BLaER1 (cell line): Measurements from ENCODE around the gene SYNE1.

ENCODE experiments used
- H3K27ac ChIP-seq: shearing (Covaris generic); formaldehyde crosslinking; 2 replicates; pipeline ENCODE4 v1.8.1; 2022
- H3K27me3 ChIP-seq: shearing (Covaris generic); formaldehyde crosslinking; 2 replicates; pipeline ENCODE4 v1.8.1; 2022
- H3K36me3 ChIP-seq: shearing (Covaris generic); formaldehyde crosslinking; 2 replicates; pipeline ENCODE4 v1.8.1; 2022
- H3K4me1 ChIP-seq: shearing (Covaris generic); formaldehyde crosslinking; 2 replicates; pipeline ENCODE4 v1.8.1; 2022
- H3K4me2 ChIP-seq: shearing (Covaris generic); formaldehyde crosslinking; 2 replicates; pipeline ENCODE4 v1.8.1; 2022
- H3K4me3 ChIP-seq: shearing (Covaris generic); formaldehyde crosslinking; 2 replicates; pipeline ENCODE4 v1.8.1; 2022
- H3K9ac ChIP-seq: shearing (Covaris generic); formaldehyde crosslinking; 2 replicates; pipeline ENCODE4 v1.8.1; 2022
- H3K9me3 ChIP-seq: shearing (Covaris generic); formaldehyde crosslinking; 2 replicates; pipeline ENCODE4 v1.8.1; 2022
- H4K20me1 ChIP-seq: shearing (Covaris generic); formaldehyde crosslinking; 2 replicates; pipeline ENCODE4 v1.8.1; 2022
- Cebpa-rat ChIP-seq: shearing (Covaris generic); IDR thresholded peaks from 2 replicates; pipeline ENCODE4 v1.8.1; 2022

Gene SYNE1

GRCh38 chr6:152313542-152314482, 323.4 kb downstream of the SYNE1 start:
- Histone ChIP-seq H3K4me1 (peaks cover 22% of the 10 kb centered on the region), H3K9me3 (no peaks in the 10 kb centered on the region), H3K4me2 (no peak overlapping the region), H3K9ac (no peak overlapping the region), H3K27ac (no peak overlapping the region), H3K36me3 (no peaks in the 10 kb centered on the region), H3K27me3 (no peaks in the 10 kb centered on the region), H3K4me3 (no peak overlapping the region), H4K20me1 (no peaks in the 10 kb centered on the region)
- TF ChIP-seq Cebpa-rat: no peak

DNA sequence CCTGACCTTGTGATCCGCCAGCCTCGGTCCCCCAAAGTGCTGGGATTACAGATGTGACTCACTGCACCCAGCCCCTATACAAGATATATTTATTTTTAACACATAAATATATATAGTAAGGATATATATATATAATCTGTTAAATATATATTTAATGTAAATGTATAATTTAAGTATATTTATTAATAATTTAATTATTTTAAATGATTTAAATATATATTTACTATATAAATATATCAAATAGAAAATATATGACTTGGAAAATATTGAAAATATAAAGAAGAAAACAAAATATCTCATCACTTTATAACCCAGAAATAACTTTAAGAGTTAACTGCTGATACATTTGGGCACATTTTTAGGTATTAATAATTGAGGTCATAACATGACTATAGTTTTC, 324.7 kb downstream of the SYNE1 start:
- no peaks in the 10 kb centered on the region for H3K9me3 ChIP-seq
- H4K20me1 ChIP-seq: no peaks in the 10 kb centered on the region
- H3K27ac ChIP-seq: no peak overlapping the region
- H3K4me2 ChIP-seq: no peak overlapping the region
- H3K4me3 ChIP-seq: no peak overlapping the region
- H3K9ac ChIP-seq: no peak overlapping the region
- no peak for TF ChIP-seq Cebpa-rat
- no peaks in the 10 kb centered on the region for H3K27me3 ChIP-seq
- H3K4me1 ChIP-seq: peaks cover 22% of the 10 kb centered on the region
- no peaks in the 10 kb centered on the region for H3K36me3 ChIP-seq

GRCh38 chr6:152310371-152310954, 326.7 kb downstream of the SYNE1 start:
- H3K4me2 ChIP-seq: no peak overlapping the region
- no peak overlapping the region for H3K9ac ChIP-seq
- H3K27me3 ChIP-seq: no peaks in the 10 kb centered on the region
- H3K4me1 ChIP-seq: peaks cover 12% of the 10 kb centered on the region
- no peaks in the 10 kb centered on the region for H3K36me3 ChIP-seq
- H3K9me3 ChIP-seq: no peaks in the 10 kb centered on the region
- H4K20me1 ChIP-seq: no peaks in the 10 kb centered on the region
- H3K27ac ChIP-seq: no peak overlapping the region
- no peak for TF ChIP-seq Cebpa-rat
- no peak overlapping the region for H3K4me3 ChIP-seq

GRCh38 chr6:152309648-152310047, 327.5 kb downstream of the SYNE1 start:
- Histone ChIP-seq H3K36me3 (no peaks in the 10 kb centered on the region), H3K4me1 (peaks cover 8% of the 10 kb centered on the region), H3K27me3 (no peaks in the 10 kb centered on the region), H3K9me3 (no peaks in the 10 kb centered on the region), H4K20me1 (no peaks in the 10 kb centered on the region), H3K4me2 (peak overlapping the region; percentile 43), H3K27ac (no peak overlapping the region), H3K9ac (no peak overlapping the region), H3K4me3 (no peak overlapping the region)
- no peak for TF ChIP-seq Cebpa-rat

DNA sequence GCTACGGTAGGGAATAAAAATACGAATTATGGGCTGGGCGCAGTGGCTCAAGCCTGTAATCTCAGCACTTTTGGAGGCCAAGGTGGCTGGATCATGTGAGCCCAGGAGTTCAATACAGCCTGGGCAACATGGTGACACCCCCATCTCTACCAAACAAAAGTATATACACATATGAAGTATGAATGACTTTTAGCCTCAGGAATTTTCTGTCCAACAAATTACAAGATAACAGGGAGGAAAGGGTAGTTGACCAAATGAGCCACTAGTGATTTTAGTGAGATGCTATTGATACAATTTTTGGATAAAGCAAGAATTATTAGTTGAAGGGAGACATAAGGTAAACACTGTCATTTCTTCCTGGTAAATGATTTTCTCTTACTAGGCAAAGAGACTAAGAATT, 328.2 kb downstream of the SYNE1 start:
- no peaks in the 10 kb centered on the region for H3K36me3 ChIP-seq
- H3K4me3 ChIP-seq: no peak overlapping the region
- no peak overlapping the region for H3K4me2 ChIP-seq
- H3K9ac ChIP-seq: no peak overlapping the region
- H4K20me1 ChIP-seq: no peaks in the 10 kb centered on the region
- no peak for TF ChIP-seq Cebpa-rat
- H3K9me3 ChIP-seq: no peaks in the 10 kb centered on the region
- no peaks in the 10 kb centered on the region for H3K27me3 ChIP-seq
- H3K27ac ChIP-seq: no peak overlapping the region
- peaks cover 8% of the 10 kb centered on the region for H3K4me1 ChIP-seq

DNA sequence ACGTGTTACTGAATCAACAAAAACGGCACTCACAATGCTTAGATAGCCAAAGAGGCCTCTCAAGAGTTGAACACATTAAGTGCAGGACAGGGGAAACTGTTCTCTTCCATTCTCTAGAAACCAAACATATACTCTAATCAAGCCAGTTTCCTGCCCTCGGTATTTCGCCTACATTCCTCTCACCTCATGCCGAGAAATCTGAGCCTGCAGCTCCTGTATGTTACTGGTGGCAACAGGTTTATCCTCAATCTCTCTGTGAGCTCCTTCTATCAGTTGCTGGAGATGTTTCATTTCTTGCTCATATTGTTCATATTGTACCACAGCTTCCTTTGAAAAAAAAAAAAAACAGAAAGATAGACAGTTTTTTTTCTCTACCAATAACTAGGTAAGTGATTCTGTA, 328.9 kb downstream of the SYNE1 start:
- Histone ChIP-seq H3K4me3 (no peak overlapping the region), H4K20me1 (no peaks in the 10 kb centered on the region), H3K9ac (no peak overlapping the region), H3K9me3 (no peaks in the 10 kb centered on the region), H3K36me3 (no peaks in the 10 kb centered on the region), H3K4me1 (peaks cover 8% of the 10 kb centered on the region), H3K27me3 (no peaks in the 10 kb centered on the region), H3K4me2 (no peak overlapping the region), H3K27ac (no peak overlapping the region)
- no peak for TF ChIP-seq Cebpa-rat

DNA sequence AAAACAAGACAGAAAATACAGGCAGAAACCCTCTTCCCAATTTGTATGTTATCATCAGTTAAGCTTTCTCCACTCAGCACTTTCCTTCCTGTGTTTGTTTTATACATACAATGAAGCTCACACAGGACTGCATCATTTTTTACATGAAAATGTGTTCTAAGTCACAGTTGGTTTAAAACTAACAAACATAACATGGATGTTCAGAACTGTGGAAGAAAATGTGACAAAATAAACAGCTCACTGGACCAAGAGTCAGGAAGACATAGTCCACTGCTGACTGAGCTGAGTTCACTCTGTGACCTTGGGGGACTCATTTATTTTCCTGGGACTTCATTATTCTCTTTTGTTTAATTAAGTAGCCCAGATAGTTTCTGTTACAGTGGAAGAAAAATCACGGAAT, 331.5 kb downstream of the SYNE1 start:
- no peaks in the 10 kb centered on the region for H3K27me3 ChIP-seq
- no peaks in the 10 kb centered on the region for H3K9me3 ChIP-seq
- no peaks in the 10 kb centered on the region for H3K36me3 ChIP-seq
- H3K9ac ChIP-seq: no peak overlapping the region
- H3K4me3 ChIP-seq: no peak overlapping the region
- peaks cover 14% of the 10 kb centered on the region for H3K4me1 ChIP-seq
- no peak overlapping the region for H3K27ac ChIP-seq
- H3K4me2 ChIP-seq: no peak overlapping the region
- TF ChIP-seq Cebpa-rat: no peak
- H4K20me1 ChIP-seq: no peaks in the 10 kb centered on the region

- no peaks in the 10 kb centered on the region for H3K27me3 ChIP-seq
- peak overlapping the region; percentile 82 for H3K9ac ChIP-seq
- TF ChIP-seq Cebpa-rat: no peak
- H3K27ac ChIP-seq: peak overlapping the region; percentile 77
- H3K4me2 ChIP-seq: peak overlapping the region; percentile 83
- H4K20me1 ChIP-seq: no peaks in the 10 kb centered on the region
- H3K4me3 ChIP-seq: peak overlapping the region; percentile 77
- H3K4me1 ChIP-seq: peaks cover 43% of the 10 kb centered on the region
- H3K9me3 ChIP-seq: no peaks in the 10 kb centered on the region
- no peaks in the 10 kb centered on the region for H3K36me3 ChIP-seq
Observed at GRCh38 chr6:152301765-152302568, 335.2 kb downstream of the SYNE1 start.

DNA sequence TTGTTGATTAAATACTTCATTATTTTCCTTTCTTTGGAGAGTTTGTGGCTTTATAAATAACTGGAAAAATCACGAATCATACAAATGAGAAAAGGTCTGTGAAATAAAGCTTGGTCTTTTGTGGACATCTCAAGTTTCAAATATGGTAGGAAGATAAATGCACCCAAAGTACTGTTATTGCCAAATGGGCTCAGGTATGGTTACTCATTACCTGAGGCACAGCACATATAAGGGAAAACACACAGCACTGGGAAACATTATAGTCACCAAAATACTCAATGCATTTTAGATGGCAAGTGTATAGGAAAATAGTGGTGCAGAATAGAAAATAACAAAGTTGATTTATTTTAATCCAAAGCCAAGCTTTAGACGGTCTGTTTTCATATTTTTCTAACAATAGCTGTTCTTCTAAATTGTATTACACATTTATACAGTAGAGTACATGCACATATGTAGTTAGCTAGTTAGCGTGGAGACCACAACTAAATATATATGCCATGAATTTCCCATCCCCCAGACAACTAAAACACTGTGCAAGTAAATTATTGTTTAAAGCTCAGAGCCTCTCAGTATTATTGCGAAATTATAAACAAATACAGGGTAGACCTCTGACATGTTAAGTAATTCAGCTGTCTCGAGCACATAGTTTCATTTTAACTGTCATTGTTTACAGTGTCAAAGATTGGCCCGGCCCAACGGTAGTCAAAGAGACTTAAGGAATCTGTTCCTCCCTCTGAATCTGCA, 336.0 kb downstream of the SYNE1 start:
- peak overlapping the region; percentile 77 for H3K27ac ChIP-seq
- no peaks in the 10 kb centered on the region for H3K36me3 ChIP-seq
- no peaks in the 10 kb centered on the region for H3K27me3 ChIP-seq
- peak overlapping the region; percentile 82 for H3K9ac ChIP-seq
- no peaks in the 10 kb centered on the region for H4K20me1 ChIP-seq
- peak overlapping the region; percentile 83 for H3K4me2 ChIP-seq
- peak overlapping the region; percentile 77 for H3K4me3 ChIP-seq
- H3K9me3 ChIP-seq: no peaks in the 10 kb centered on the region
- peak; percentile 8; the same call in 1 of the 2 replicates for TF ChIP-seq Cebpa-rat
- H3K4me1 ChIP-seq: peaks cover 50% of the 10 kb centered on the region
